H1 (cell line): ENCODE data around the gene ICAM2. TPM values are rescaled to one million over a fixed set of nuclear protein-coding genes. Genes with fewer than 3 reads are reported as not detected.

Experiments used
- CTCF ChIA-PET: fragments of 300-600 bp; sonication (Branson Sonifier 250); formaldehyde crosslinking; loops from one replicate; lab custom pipeline; 2021; ENCODE audit not compliant: partially characterized antibody; lab: Charles Lee
- POLR2A ChIA-PET: fragments of 300-600 bp; sonication (Branson Sonifier 250); formaldehyde crosslinking; loops from one replicate; lab custom pipeline; 2021; ENCODE audit warnings: inconsistent platforms; ENCODE audit not compliant: partially characterized antibody; lab: Charles Lee
- DNase-seq, 2 experiments: peaks; one replicate each; pipeline versions ENCODE4 v3.0.0 to v3.0.0-alpha.2; 2010 to 2022; ENCODE audit warnings: low spot score in 2 of 2, low read depth in 1 of 2, mixed read lengths in 1 of 2
- FAIRE-seq: peaks from 2 replicates; lab custom pipeline; 2011; peaks lifted over from hg19 to GRCh38; lab: Jason Lieb, UNC
- H2AFZ ChIP-seq: 2 replicates; pipeline ENCODE4 v1.8.1; 2012; ENCODE audit warnings: low read length, inconsistent platforms
- H2AK5ac ChIP-seq: 2 replicates; pipeline ENCODE4 v1.6.1; 2013; ENCODE audit warnings: low read depth, low read length
- H2BK120ac ChIP-seq: replicated peaks from 2 replicates; pipeline ENCODE3; 2013; ENCODE audit warnings: low read depth, low read length, inconsistent platforms
- H2BK12ac ChIP-seq: 2 replicates; pipeline ENCODE4 v1.6.1; 2013; ENCODE audit warnings: low read depth, low read length
- H2BK15ac ChIP-seq: 2 replicates; pipeline ENCODE4 v1.6.1; 2013; ENCODE audit warnings: low read length
- H2BK20ac ChIP-seq: 2 replicates; pipeline ENCODE4 v1.6.1; 2013; ENCODE audit warnings: low read length
- H2BK5ac ChIP-seq: 2 replicates; pipeline ENCODE4 v1.6.1; 2013; ENCODE audit warnings: low read depth, low read length
- H3K14ac ChIP-seq: 2 replicates; pipeline ENCODE4 v1.6.1; 2013; ENCODE audit warnings: inconsistent platforms; ENCODE audit not compliant: insufficient read length
- H3K18ac ChIP-seq: 2 replicates; pipeline ENCODE4 v1.6.1; 2013; ENCODE audit warnings: low read length; ENCODE audit errors: extremely low read depth
- H3K23ac ChIP-seq: 2 replicates; pipeline ENCODE4 v1.6.1; 2013; ENCODE audit warnings: inconsistent platforms; ENCODE audit not compliant: insufficient read length
- H3K23me2 ChIP-seq: 2 replicates; pipeline ENCODE4 v1.6.1; 2013; ENCODE audit warnings: low read depth, low read length
- H3K27ac ChIP-seq: 2 replicates; pipeline ENCODE4 v1.6.1; 2011; ENCODE audit warnings: low read depth, low read length, inconsistent platforms
- H3K27me3 ChIP-seq, 4 experiments: replicated peaks in 1 of 4; 1 replicate in 1 of 4; 2 replicates in 3 of 4; pipeline versions ENCODE4 v1.6.1 to v1.8.1; 2011 to 2013; ENCODE audit warnings: low read length in 3 of 4, mild to moderate bottlenecking in 3 of 4, inconsistent platforms in 2 of 4, mixed read lengths in 2 of 4, moderate library complexity in 1 of 4; ENCODE audit not compliant: control insufficient read depth in 3 of 4, insufficient read depth in 3 of 4; ENCODE audit errors: extremely low read depth in 1 of 4
- H3K36me3 ChIP-seq, 4 experiments: 2 replicates each; pipeline versions ENCODE4 v1.6.1 to v1.8.1; 2011 to 2013; ENCODE audit warnings: mild to moderate bottlenecking in 4 of 4, low read length in 3 of 4, moderate library complexity in 2 of 4, control low read depth in 1 of 4, inconsistent platforms in 1 of 4; ENCODE audit not compliant: insufficient read depth in 4 of 4, control insufficient read depth in 2 of 4
- H3K4ac ChIP-seq: replicated peaks from 2 replicates; pipeline ENCODE3; 2013; ENCODE audit warnings: low read length, low read depth, mixed read lengths, inconsistent platforms; ENCODE audit not compliant: insufficient read length
- H3K4me1 ChIP-seq, 4 experiments: replicated peaks in 1 of 4; 1 replicate in 1 of 4; 2 replicates in 3 of 4; pipeline versions ENCODE4 v1.6.1 to v1.8.1; 2011 to 2013; ENCODE audit warnings: low read length in 3 of 4, inconsistent platforms in 2 of 4, mixed read lengths in 1 of 4; ENCODE audit not compliant: insufficient read depth in 4 of 4, control insufficient read depth in 3 of 4
- H3K4me2 ChIP-seq, 2 experiments: 2 replicates each; pipeline versions ENCODE4 v1.6.1 to v1.8.1; 2011 to 2013; ENCODE audit warnings: low read depth in 2 of 2, low read length in 2 of 2, control low read depth in 1 of 2, inconsistent platforms in 1 of 2, mild to moderate bottlenecking in 1 of 2; ENCODE audit not compliant: insufficient read depth in 1 of 2
- H3K4me3 ChIP-seq, 4 experiments: fragments of 200-600, 300-600 bp in 1 of 4; sonication (generic), shearing (Covaris generic), sonication (Bioruptor Twin) in 1 of 4; 2 replicates each; pipeline versions ENCODE4 v1.5.1 to v1.8.1; 2011 to 2016; ENCODE audit warnings: low read length in 4 of 4, low read depth in 3 of 4, control low read depth in 2 of 4, inconsistent platforms in 2 of 4, mild to moderate bottlenecking in 2 of 4, mixed read lengths in 1 of 4, moderate library complexity in 1 of 4; ENCODE audit not compliant: insufficient read depth in 2 of 4; ENCODE audit errors: extremely low read depth in 1 of 4
- H3K56ac ChIP-seq: replicated peaks from 2 replicates; pipeline ENCODE3; 2013; ENCODE audit warnings: low read depth, mild to moderate bottlenecking, mixed read lengths, low read length, inconsistent platforms; ENCODE audit not compliant: insufficient read length
- H3K79me1 ChIP-seq: 2 replicates; pipeline ENCODE4 v1.6.1; 2013; ENCODE audit warnings: low read depth, low read length, control low read depth
- H3K79me2 ChIP-seq, 2 experiments: 2 replicates each; pipeline versions ENCODE4 v1.6.1 to v1.8.1; 2012 to 2013; ENCODE audit warnings: low read length in 2 of 2, mild to moderate bottlenecking in 2 of 2, inconsistent platforms in 1 of 2; ENCODE audit not compliant: insufficient read depth in 2 of 2, control insufficient read depth in 1 of 2
- H3K9ac ChIP-seq, 4 experiments: replicated peaks in 1 of 4; 1 replicate in 1 of 4; 2 replicates in 3 of 4; pipeline versions ENCODE4 v1.6.1 to v1.8.1; 2011 to 2013; ENCODE audit warnings: low read depth in 3 of 4, low read length in 3 of 4, control low read depth in 2 of 4, mild to moderate bottlenecking in 2 of 4, moderate library complexity in 2 of 4, inconsistent platforms in 1 of 4; ENCODE audit errors: extremely low read depth in 1 of 4
- H3K9me3 ChIP-seq, 2 experiments: 2 replicates each; pipeline versions ENCODE4 v1.6.1 to v1.8.1; 2012 to 2013; ENCODE audit warnings: mild to moderate bottlenecking in 2 of 2, moderate library complexity in 2 of 2, control low read depth in 1 of 2, inconsistent platforms in 1 of 2, low read depth in 1 of 2, low read length in 1 of 2, mixed read lengths in 1 of 2; ENCODE audit not compliant: insufficient read depth in 2 of 2
- H4K20me1 ChIP-seq, 2 experiments: replicated peaks in 1 of 2; 2 replicates each; pipeline versions ENCODE3 to v1.8.1; 2011 to 2013; ENCODE audit warnings: inconsistent platforms in 2 of 2, low read length in 2 of 2, mild to moderate bottlenecking in 1 of 2; ENCODE audit not compliant: insufficient read depth in 2 of 2, control insufficient read depth in 1 of 2
- H4K5ac ChIP-seq: 2 replicates; pipeline ENCODE4 v1.6.1; 2013; ENCODE audit warnings: low read length, low read depth, mixed read lengths, inconsistent platforms; ENCODE audit not compliant: insufficient read length
- H4K8ac ChIP-seq: 2 replicates; pipeline ENCODE4 v1.8.0; 2013; ENCODE audit warnings: mild to moderate bottlenecking, moderate library complexity, low read length, inconsistent platforms; ENCODE audit not compliant: insufficient read depth; ENCODE audit errors: extremely low read depth
- H4K91ac ChIP-seq: replicated peaks from 2 replicates; pipeline ENCODE3; 2013; ENCODE audit warnings: low read length, mixed read lengths, inconsistent platforms; ENCODE audit not compliant: insufficient read length
- BACH1 ChIP-seq: IDR thresholded peaks from 2 replicates; pipeline ENCODE4 v1.6.1; 2012; ENCODE audit warnings: low read length, improper control_type of control experiment
- CREB1 ChIP-seq: IDR thresholded peaks from 2 replicates; pipeline ENCODE4 v1.6.1; 2012; ENCODE audit warnings: inconsistent platforms
- MAFK ChIP-seq: IDR thresholded peaks from 2 replicates; pipeline ENCODE4 v1.6.1; 2012; ENCODE audit warnings: low read depth, mild to moderate bottlenecking, improper control_type of control experiment, low read length
- SUZ12 ChIP-seq: fragments of 200-600 bp; sonication (generic); IDR thresholded peaks from 2 replicates; pipeline ENCODE4 v1.6.1; 2012; ENCODE audit warnings: mild to moderate bottlenecking, inconsistent platforms, low read length, moderate library complexity, mixed read lengths
- WGBS, 2 experiments: shearing (Covaris generic) in 1 of 2; methylation state at CpG; one replicate each; pipeline versions ENCODE4 v1.1.6 to v1.1.7; 2013 to 2015; ENCODE audit warnings: low lambda C conversion rate in 2 of 2, mixed read lengths in 2 of 2, inconsistent platforms in 1 of 2, low coverage in 1 of 2, missing lambda C conversion rate in 1 of 2; ENCODE audit not compliant: insufficient replicate concordance in 2 of 2, insufficient coverage in 1 of 2, insufficient read length in 1 of 2; ENCODE audit errors: extremely low coverage in 1 of 2, missing lambda C conversion rate in 1 of 2; 5-methylcytosine and 5-hydroxymethylcytosine counted together
- polyA plus RNA-seq, 7 experiments: library from polyadenylated mRNA; depleted of rRNA in 3 of 7; stranded (reverse) in 5 of 7; unstranded in 2 of 7; fragments of >200 nt in 5 of 7; fragments of 200-250 nt in 2 of 7; gene quantifications; 1 replicate in 5 of 7; 2 replicates in 1 of 7; 4 replicates in 1 of 7; pipeline versions ENCODE4 v1.2.1 to v1.2.3, GENCODE V29; 2011 to 2013; ENCODE audit warnings: missing spikeins in 2 of 7, mixed read lengths in 2 of 7
- total RNA-seq: library from RNA; stranded (reverse); fragmentation: NEBNext Ultra II Directional; extraction: Animal tissue kit (Norgen Biotek cat#: 25700); gene quantifications from 2 replicates; pipeline ENCODE4 v1.2.1, GENCODE V29; 2021

The ICAM2 gene
- total and polyA plus RNA-seq, 2 of the 8 experiments (the other 6 are each of a cell fraction or from before 2014, with no cell fraction given): 0.45 to 0.63 TPM

- WGBS, 2 experiments: 30% methylated on average over 23 of the region's 33 CpGs; no CpG with 5 or more reads in 1 of the 2 experiments
- no peak for FAIRE-seq
- ChIA-PET CTCF (interaction anchor here (1.0 to 4.9 kb wide), 15 partner anchors 8 to 118 kb away, joined by 3 to 24 read pairs (median 4); partner anchors contain the start of genes CSHL1, GH1, GH2 and ICAM2), POLR2A (interaction anchor here (0.7 to 1.2 kb wide), 3 partner anchors 8 to 147 kb away, joined by 3 to 5 read pairs (median 4); no protein-coding TSS in a partner anchor)
- no peak overlapping the region for H2BK5ac ChIP-seq
- peaks cover 0 to 5% of the 10 kb centered on the region in 2 experiments for H4K20me1 ChIP-seq
- no peaks in the 10 kb centered on the region for H3K36me3 ChIP-seq
- no peaks in the 10 kb centered on the region for H3K79me1 ChIP-seq
- no peak overlapping the region for H3K4ac ChIP-seq
- H2AFZ ChIP-seq: no peak overlapping the region
- no peak overlapping the region for H3K14ac ChIP-seq
- H3K23me2 ChIP-seq: peaks cover 12% of the 10 kb centered on the region; the same call in 1 of the 2 replicates
- no peak for DNase-seq
- H2BK120ac ChIP-seq: no peak overlapping the region
- H2BK20ac ChIP-seq: peak overlapping the region; percentile 17; the same call in 1 of the 2 replicates
- no peak overlapping the region for H3K56ac ChIP-seq
- H3K27me3 ChIP-seq: peaks cover 0 to 28% (median 16%) of the 10 kb centered on the region in 4 experiments; a peak in 5 of 7 replicates
- peak; percentile 34; the same call in 1 of the 2 replicates for TF ChIP-seq MAFK
- TF ChIP-seq BACH1: peak; percentile 35; the same call in 1 of the 2 replicates
- no peak for TF ChIP-seq SUZ12
- TF ChIP-seq CREB1: no peak
- H3K4me2 ChIP-seq: peak overlapping the region; percentile 87 to 95
- H2BK12ac ChIP-seq: peak overlapping the region; percentile 77; the same call in 1 of the 2 replicates
- peak overlapping the region; percentile 93; the same call in 1 of the 2 replicates for H2AK5ac ChIP-seq
- H2BK15ac ChIP-seq: peak overlapping the region; percentile 13; the same call in 1 of the 2 replicates
- no peak overlapping the region for H3K23ac ChIP-seq
- no peak overlapping the region for H3K27ac ChIP-seq
- H3K18ac ChIP-seq: no peak overlapping the region; the same call in 1 of the 2 replicates
- peaks cover 3 to 14% (median 6%) of the 10 kb centered on the region in 4 experiments for H3K4me1 ChIP-seq
- no peak overlapping the region for H4K91ac ChIP-seq
- H3K4me3 ChIP-seq: peak overlapping the region; percentile 62 to 87 (median 76)
- H3K79me2 ChIP-seq: no peaks in the 10 kb centered on the region
- H4K5ac ChIP-seq: no peak overlapping the region
- H3K9me3 ChIP-seq: no peaks in the 10 kb centered on the region
- H3K9ac ChIP-seq: no peak overlapping the region
- no peak overlapping the region for H4K8ac ChIP-seq
Measured at GRCh38 chr17:63998721-63999679, 21.4 kb downstream of the ICAM2 start.
